Activated T-cell treated with anti-CD3 and anti-CD28 coated beads for 1 hour (primary cell): ENCODE results near the gene PACSIN1.
"Not testable (repeated sequence)": the region's sequence is repeated elsewhere in the genome, so short reads cannot be mapped to it uniquely, and the experiment has no call there.

Source experiments
- DNase-seq: peaks from one replicate; pipeline ENCODE4 v3.0.0-alpha.2; 2020; ENCODE audit warnings: low read depth

The PACSIN1 gene

DNA sequence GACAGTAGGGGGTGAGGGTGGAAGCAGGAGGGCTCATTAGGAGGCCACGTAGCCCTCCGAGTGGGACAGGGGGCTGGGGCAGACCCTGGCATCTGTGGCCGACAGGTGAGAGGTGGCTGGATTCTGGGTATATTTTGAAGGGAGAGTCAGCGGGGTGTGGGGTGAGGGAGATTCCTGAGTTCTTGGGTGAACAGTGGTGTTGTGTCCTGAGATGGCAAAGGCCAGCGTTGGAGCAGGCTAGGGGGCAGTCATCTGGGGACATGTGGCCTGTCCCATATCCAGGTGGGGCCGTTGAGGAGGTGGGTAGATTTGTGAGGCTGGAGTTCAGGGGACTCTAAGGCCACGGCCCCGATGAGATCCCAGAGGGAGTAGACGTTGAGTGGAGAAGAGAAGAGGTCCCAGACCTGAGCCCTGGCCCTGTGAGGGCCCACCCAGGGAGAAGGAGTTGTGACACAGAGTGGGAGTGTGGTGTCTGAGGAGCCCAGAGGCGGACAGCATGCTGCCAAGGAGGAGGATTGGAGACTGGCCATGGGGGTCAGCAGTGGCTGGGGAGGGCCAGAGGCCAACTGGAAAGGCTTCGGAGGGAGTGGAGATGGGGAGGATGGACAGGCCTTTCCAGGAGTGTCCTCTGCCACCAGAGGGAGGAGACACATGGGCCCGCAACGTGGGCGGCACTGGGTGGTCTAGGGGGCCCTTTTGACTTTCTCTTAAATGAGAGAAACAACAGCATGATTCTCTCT is 19.6 kb downstream of the PACSIN1 start:
- no peak for DNase-seq

DNA sequence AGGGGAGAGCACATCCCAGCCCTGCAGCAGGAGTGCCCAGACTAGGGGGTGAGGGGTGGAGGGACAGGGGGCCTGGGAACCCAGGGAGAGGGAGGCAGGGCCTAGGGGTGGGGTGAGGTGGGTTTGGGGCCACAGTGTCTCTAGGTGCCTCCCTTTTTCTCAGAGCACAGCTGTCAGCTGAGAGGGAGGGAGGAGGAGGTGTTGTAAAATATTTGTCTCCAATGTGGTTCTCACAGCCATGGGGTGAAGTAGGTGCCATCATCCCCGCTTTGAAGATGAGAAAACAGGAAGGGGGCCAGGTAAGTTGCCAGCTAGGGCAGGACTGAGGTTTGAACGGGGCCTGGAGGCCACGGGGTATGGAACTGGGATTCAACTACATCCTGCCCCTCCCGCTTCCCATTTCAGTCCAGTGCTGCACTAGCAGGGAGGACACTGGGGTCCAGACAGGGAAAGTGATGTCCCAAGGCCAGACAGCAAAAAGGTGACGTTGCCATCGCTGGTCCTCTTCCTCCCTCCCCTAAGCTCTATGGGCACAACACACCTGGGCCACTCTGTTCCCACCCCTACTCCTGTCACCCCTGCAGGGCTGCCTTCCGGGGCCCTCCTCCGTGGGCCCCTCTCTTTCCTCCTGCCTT is 20.3 kb downstream of the PACSIN1 start:
- no peak for DNase-seq

DNA sequence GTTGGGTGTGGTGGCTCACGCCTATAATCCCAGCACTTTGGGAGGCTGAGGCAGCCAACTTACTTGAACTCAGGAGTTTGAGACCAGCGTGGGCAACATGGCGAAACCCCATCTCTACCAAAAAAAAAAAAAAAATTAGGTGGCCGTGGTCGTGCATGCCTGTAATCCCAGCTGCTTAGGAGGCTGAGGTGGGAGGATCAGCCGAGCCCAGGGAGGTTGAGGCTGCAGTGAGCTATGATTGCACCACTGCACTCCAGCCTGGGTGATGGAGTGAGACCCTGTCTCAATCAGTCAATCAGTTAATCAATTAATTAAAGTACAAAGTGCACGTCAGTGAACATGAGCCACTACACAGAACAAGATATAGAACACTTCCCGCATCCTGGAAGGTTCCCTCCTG is 21.0 kb downstream of the PACSIN1 start:
- not testable (repeated sequence) for DNase-seq

DNA sequence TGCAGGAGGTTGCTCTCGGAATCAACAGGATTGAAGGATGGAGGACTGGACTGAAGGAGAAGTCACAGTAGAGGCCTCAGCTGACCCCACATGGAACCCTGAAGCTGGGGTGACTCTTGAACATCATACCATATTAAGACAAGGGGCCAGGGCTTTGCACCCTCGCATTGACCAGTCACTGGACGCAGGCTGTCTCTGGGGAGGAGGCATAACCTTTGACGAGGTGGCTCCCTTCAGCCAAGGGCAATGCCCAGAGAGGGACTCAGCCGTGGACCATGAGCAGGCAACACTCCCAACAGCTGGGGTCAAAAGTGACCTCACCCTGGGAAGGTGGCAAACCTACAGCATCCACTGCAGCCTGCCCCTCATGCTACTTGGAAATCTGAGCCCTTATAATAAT is 21.7 kb downstream of the PACSIN1 start:
- no peak for DNase-seq

DNA sequence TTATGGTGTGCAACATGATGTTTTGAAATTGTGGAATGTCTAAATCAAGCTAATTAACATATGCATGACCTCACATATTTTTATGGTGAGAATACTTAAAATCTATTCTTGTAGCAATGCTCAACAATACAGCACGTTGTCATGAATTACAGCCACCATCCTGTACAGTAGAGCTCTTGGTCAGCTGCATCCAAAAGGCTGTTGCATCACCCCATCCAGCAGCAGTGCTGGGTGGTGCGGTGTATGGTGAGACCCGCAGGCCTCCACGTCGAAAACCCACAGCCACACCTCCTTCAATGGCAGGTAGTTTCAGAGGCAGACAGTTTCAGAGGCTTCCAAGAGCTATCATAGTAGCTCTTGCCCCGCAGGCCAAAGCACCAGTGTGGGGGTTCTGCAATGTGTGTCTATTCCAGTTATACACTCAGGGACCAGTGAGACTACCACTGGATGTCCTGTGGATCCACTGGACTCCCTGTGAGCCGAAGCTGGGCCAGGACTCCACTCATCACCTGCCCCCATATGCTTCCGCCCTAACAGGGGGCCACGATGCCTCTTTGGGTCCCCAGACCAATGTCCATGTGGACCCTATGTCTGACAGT is 23.4 kb downstream of the PACSIN1 start:
- no peak for DNase-seq

DNA sequence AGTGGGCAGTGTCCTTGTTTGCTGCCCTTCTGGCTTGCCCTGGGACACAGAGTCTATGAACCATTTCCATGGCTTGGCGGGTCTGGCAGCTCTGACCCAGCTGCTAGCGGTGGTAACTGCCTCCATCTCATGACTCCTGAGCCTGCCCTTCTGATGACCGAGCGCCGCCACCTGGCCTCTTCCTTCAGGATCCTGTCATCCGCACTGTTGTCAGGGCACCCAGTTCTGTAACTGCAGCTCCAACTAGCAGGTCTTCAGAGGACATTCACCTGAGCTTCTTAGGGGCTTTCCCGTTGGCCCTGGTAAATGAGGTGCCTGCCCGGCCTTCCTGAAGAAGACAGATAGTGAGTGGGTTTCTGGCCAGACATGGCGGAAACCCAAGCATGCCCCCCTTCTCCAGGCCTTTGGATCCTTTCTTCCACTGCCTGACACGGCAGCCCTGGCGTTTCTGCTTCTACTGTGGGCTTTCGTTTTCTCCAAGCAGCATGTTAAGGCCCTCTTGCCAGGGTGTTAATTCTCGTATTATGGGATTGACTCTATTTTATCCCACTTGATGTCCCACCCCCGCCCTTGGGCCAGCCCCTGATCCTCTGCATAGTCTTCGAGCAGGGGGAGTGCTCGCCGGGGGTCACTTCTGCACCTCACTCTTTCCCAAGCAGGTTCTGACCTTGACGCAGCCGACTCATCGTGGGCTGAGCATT is 24.7 kb downstream of the PACSIN1 start:
- no peak for DNase-seq

DNA sequence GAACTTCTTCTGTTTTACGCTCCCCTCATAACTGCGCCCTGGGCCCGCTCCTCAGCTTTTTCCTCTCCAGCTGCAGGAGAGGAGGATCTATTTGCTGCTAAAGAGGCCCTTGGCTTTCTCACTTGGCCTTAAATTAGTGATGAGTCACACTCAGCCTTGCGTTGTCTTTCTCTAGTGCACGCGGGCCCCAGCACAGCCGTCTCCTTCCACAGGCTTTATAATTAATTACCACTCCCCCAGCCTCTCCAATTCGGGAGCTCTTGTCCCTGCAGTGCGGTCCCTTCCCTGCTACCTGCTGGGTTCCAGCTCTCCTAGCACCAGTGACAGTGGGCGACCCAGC is 25.2 kb downstream of the PACSIN1 start:
- no peak for DNase-seq

DNA sequence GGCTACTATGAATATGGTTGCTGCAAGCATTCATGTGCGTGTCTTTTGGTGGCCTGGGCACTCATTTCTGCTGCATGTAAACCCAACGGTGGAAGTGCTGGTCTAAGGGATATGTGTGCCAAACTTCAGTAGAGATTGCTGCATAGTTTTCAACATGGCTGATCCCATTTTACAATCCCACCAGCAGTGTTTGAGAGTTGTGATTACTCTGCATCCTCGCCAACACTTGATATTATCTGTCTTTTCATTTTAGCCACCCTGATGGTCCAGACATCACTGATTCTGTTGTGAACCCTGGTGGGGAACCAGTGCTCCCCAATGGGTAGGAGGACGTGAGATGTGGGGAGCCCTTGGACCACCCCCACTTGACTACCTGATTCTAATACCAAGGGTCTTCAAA is 27.5 kb downstream of the PACSIN1 start:
- DNase-seq = no peak

DNA sequence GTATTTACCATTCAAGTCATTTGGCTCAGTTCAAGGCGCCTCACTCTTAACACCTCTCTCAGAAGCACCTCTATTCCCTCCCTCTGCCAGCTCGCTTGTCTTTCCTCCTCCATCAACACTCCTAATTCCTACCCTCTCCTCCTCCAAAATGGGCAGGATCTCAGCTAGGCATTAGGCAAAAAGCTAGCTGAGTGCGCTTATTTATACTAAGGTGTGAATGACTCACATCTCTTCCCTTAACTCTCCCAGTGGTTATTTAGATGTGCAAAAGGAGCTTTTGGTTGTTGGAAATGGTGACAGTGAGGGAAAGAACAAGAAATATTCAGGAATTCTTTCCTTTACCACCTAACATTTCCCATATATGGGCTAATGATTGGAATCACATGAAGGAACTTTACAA is 29.1 kb downstream of the PACSIN1 start:
- DNase-seq = no peak

DNA sequence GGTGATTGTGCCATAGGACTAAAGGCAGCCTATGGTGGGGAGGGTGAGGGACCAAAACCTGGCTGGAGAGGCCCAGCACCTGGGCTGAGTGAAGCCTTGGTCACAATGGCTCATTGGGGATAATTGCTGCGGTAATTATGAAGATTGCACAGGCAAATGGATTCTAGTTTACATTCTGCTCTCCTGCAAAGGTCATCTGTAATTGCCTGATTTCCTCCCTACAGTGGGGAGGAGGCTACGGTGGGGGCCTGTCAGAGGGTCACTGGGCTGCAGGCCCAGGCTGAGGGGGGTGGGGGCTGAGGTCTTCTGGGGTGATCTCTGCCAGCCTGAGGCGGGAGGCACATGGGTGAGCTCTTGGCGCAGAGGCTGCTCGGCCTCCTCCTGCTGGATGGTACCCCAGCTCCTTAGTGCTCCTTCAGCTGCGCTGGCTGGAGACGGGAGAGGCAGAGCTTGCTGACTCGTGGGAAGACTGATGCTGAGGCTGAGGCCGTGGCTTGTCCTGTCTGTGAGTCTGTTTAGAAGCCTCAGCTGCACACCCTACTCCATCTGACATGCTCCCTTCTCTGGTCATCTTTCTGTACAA is 30.3 kb downstream of the PACSIN1 start:
- DNase-seq = no peak

DNA sequence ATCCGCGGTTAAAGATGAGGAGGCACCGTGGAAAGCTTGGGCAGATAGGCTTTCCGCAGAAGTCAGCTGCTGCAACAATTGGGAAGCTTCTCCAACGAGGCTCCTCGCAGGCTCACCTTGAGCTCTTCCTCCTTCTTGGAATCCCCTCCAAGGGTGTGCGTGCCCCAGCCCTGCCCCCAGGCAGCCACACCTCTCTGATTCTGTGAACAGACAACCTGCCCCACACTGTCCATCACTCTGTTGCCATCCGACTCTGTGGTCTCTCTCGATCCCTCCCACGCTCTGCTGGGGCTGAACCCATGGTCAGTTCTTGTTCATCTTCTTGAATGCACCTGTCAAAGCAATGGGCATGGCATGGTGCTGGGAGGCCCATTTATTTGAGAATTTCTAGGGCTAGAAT is 31.5 kb downstream of the PACSIN1 start:
- DNase-seq = no peak

DNA sequence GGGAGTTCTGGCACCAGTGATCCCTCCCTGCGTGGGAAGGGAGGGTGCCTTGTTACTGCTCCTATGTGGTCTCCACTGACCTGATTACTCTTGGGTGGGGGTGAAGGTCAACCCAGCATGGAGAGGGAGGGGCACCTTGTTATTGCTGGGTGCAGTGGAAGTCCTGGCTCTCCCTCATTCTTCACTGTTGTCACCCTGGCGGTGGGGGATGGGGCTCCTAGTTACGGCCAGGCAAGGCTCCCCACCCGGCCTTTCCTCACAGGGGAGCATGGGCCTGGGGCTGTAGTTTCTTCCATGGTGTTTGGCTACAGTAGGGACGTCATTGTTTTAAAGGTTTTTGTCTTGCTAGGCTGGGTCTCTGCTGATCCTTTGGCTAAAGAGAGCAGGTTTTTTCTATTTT is 40.8 kb downstream of the PACSIN1 start:
- DNase-seq = no peak

DNA sequence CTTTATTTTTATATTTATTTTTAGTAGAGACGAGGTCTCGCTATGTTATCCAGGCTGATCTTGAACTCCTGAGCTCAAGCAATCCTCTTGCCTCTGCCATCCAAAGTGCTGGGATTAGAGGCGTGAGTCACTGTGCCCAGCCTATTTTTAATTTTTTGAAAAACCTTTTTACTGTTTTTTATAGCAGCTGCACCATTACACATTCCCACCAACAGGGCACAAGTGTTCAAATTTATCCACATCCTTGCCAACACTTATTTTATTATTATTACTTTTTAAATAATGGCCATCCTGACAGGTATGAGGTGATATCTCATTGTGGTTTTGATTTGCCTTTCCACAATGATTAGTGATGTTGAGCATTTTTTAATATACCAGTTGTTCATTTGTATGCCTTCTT is 42.5 kb downstream of the PACSIN1 start:
- DNase-seq = no peak

DNA sequence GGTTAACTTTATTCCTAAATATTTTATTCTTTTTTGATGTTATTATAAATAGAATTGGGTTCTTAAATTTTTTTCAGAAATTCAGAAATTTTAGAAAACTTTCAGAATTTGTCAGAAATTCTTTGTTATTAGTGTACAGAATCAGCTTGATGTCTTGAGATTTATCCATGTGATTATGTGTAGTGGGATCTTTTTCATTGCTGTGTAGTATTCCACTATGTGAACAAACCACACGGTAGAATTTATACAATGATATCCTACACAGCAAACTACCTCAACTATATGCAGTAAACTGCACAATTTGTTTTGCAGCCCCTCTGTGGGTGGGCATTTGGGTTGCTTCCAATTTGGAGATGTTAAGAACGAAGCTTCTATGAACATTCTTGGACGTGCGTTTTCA is 43.9 kb downstream of the PACSIN1 start:
- no peak for DNase-seq

DNA sequence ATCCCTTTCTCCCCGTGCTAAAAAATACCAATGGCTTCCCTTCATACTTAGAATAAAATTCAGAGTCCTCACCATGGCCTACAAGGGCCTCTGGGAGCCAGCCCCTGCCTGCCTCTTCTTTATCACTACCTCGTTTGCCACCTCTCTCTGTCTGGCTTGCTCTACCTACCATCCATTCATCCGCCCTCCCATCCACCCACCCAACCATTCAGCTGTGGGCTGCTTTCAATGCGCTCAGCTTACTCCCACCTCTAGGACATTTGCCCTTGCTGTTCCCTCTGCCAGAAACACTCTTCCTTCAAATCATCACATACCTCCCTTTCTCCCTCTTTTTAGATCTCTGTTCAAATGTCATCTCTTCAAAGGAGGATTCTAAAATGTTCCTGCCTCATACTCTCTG is 44.4 kb downstream of the PACSIN1 start:
- DNase-seq = no peak

DNA sequence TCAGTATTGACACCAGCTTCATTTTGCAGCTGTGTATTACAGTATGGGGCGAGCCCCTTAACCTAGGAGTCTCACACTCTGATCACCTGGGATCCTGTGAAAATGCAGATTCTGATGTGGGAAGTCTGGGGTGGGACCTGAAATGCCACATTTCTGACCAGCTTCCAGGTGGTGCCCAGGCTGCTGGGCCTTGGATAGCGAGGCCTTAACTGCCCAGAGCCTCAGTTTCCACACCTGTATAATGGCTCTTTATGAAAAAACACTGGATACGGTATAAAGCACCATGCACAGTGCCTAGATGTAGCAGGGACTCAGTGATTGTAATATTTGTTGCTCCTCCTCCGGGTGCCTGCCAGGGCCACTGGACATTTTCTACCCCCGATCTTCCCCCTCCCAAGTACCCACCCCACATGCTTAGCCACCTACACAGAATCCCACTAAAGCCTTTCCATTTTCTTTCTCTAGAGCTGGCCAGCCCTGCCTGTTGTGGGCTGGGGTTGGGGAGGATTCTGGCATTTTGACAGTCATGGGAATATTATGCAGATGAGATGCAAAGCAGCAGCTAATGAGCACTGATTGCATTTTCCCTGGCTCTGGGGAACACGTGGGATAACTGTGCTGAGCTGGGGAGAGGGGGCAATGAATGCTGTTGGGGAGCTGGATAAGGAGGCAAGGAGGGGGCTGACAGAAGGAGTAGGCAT is 45.5 kb downstream of the PACSIN1 start:
- no peak for DNase-seq

DNA sequence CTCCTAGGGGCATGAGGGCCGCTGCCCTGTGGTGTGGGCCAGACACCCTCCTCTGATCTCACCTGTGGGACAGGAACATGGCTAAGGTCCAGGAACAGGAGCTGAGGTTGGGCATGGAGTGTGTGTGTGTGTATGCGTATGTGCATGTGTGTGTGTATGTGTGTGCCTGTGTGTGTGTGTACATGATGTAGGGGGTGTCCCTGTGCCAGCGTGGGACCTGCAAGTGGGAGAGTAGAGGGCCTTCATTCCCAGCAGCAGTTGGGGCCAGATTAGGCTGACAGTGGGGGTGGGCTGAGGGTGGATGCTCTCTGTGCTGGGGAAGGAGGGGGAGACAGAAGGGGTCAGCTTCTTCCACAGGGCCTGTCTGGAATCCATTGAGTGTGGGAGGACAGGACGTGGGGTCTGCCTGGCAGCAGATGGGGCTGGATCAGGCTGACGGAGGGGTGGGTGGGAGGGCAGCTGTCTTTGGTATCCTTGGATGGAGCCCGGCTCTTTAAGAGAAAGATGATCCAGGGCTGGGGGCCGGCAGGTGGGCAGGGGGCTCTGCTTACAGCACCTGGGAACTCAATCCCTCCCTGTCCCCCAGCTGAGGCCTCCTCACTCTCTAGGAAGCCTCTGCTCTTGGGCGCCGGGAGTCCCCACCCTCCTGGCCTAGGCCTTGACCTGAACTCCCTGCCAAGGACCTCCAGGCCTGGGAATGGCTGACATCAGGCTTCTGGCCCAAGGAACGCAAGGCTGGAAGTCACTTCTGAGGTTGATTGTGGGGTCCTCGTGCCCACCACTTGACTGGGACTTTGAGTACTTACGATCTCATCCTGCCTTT is 46.2 kb downstream of the PACSIN1 start:
- DNase-seq = no peak

DNA sequence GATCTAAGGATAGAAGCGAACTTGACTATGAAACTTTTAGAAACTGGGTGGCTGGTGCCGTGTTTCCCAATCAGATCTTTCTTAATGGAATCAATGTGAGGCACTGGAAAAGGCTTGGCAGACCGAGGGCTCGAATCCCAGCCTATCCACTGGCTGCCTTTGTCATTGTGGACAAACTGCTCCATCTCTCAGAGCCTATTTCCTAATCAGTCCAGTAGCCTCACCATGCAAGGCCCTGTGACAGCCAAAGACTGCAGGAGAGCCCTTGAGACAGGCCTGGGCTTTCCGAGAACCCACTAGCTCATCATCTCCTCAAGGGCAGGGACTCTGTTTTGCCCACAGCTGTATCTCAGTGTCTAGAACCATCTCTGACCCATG is 46.9 kb downstream of the PACSIN1 start:
- no peak for DNase-seq

DNA sequence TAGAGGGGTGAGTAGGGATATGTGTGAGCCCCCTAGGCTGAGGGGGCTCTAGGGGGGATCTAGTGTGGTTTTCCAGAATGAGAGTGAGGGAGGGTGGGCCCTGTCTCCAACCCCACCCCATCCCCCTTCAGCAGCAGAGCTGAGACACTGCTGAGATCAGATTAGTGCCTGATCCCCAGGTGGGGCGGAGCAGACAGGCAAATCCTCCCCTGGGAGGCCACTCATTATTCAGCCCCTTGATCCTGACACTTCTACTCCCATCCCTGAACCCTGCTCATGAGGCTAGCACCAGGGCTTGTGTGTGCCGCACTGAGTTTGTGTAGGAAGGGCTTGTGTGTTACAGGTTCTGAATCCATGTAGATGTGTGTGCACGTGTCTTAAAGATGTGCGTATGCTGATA is 47.8 kb downstream of the PACSIN1 start:
- DNase-seq = no peak

DNA sequence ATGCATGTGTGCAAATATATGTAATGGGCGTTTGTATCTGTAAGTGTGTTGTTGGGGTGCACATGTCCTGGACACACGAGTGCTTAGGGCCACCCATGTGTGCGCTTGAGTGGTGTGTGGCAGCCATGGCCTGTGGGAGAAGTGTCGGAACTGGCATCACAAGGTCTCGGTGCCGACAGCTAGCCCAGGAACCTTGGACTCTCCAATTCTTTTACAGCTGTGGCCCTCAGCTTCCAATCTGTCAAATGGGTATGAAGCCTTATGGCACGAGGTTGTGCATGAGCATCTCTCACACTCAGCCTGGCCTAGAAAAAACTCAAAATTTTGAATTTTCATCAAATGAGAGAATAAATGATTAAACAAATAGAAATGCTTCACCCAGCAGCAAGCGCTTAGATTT is 48.2 kb downstream of the PACSIN1 start:
- DNase-seq = no peak
